Measurements from ENCODE around the gene MYBPHL.

DNA sequence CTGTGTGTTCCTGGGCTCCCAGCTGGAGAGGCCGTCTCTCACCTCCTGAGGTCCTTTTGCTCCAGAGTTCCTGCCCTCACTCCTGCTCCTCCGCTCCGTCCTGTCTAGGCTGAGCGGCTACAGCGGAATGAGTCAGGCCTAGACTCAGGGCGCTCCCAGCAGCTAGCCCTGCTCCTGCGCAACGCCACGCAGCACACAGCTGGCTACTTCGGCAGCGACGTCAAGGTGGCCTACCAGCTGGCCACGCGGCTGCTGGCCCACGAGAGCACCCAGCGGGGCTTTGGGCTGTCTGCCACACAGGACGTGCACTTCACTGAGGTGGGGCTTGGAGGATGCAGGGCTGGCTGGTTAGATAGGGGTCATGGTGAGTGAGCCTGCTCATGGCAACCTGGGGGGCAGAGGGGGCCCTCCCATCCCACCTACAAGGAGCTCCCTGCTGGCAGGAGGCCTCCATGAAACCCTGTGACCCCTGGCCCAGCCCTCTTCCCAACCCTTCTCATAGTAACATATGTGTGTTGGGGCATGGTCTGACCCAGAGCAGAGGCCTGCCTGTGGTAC is 39.0 kb downstream of the MYBPHL start:
- TF ChIP-seq, protein P1, sequence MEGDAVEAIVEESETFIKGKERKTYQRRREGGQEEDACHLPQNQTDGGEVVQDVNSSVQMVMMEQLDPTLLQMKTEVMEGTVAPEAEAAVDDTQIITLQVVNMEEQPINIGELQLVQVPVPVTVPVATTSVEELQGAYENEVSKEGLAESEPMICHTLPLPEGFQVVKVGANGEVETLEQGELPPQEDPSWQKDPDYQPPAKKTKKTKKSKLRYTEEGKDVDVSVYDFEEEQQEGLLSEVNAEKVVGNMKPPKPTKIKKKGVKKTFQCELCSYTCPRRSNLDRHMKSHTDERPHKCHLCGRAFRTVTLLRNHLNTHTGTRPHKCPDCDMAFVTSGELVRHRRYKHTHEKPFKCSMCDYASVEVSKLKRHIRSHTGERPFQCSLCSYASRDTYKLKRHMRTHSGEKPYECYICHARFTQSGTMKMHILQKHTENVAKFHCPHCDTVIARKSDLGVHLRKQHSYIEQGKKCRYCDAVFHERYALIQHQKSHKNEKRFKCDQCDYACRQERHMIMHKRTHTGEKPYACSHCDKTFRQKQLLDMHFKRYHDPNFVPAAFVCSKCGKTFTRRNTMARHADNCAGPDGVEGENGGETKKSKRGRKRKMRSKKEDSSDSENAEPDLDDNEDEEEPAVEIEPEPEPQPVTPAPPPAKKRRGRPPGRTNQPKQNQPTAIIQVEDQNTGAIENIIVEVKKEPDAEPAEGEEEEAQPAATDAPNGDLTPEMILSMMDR (IDR thresholded peaks at IDR 0.05): no peak
- TF ChIP-seq EP300 (IDR thresholded peaks at IDR 0.05): no peak
- no peak for TF ChIP-seq POLR2A (IDR thresholded peaks at IDR 0.05)
